Nephron progenitor cell (in vitro differentiated cells): ENCODE measurements around the gene EPM2A.
"Not testable (repeated sequence)": the region's sequence is repeated elsewhere in the genome, so short reads cannot be mapped to it uniquely, and the experiment has no call there.

Experiments
- DNase-seq: peaks from one replicate; pipeline ENCODE4 v3.0.0; 2021
- H3K27ac Mint-ChIP-seq: 2 replicates; pipeline ENCODE4 v1.8.0; 2021; ENCODE audit warnings: mild to moderate bottlenecking, moderate library complexity, mixed read lengths
- H3K27me3 Mint-ChIP-seq: 2 replicates; pipeline ENCODE4 v1.8.0; 2021; ENCODE audit warnings: mild to moderate bottlenecking, low read depth, mixed read lengths; ENCODE audit not compliant: poor library complexity
- H3K36me3 Mint-ChIP-seq: 2 replicates; pipeline ENCODE4 v1.8.0; 2021; ENCODE audit warnings: low read depth, mixed read lengths
- H3K4me1 Mint-ChIP-seq: 2 replicates; pipeline ENCODE4 v1.8.0; 2021; ENCODE audit warnings: mixed read lengths
- H3K4me3 Mint-ChIP-seq: 2 replicates; pipeline ENCODE4 v1.8.0; 2021; ENCODE audit warnings: mild to moderate bottlenecking, moderate library complexity, mixed read lengths
- H3K9me3 Mint-ChIP-seq: 2 replicates; pipeline ENCODE4 v1.8.0; 2021; ENCODE audit warnings: mild to moderate bottlenecking, moderate library complexity, mixed read lengths
- CTCF ChIP-seq: fragments of 200-600 bp; sonication (generic); IDR thresholded peaks from 2 replicates; pipeline ENCODE4 v1.5.0; 2021; ENCODE audit warnings: antibody characterized with exemption

The EPM2A gene

DNA sequence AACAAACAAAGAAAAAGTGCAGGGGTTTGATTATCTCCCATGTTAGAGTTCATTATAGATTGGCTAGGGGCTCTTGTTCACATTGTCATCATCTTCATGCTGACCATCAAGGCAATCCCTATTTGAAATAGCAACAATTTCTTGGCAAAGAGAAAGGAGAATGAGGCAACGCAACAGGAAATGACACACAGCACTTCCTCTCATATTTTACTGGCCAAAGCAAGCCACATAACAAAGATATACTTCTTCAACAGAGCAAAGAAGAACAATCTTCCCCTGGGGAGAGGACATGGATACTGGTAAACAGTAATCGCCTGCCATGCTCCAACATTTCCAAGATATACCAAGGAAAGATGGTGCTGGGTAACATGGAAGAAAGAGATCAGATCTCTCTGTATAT is 29.8 kb downstream of the EPM2A start:
- no peak overlapping the region for H3K4me3 Mint-ChIP-seq
- H3K9me3 Mint-ChIP-seq: peaks cover 23% of the 10 kb centered on the region
- H3K36me3 Mint-ChIP-seq: peaks cover 29% of the 10 kb centered on the region
- H3K4me1 Mint-ChIP-seq: no peaks in the 10 kb centered on the region
- H3K27ac Mint-ChIP-seq: no peak overlapping the region
- DNase-seq: no peak
- no peak for TF ChIP-seq CTCF
- peaks cover 9% of the 10 kb centered on the region for H3K27me3 Mint-ChIP-seq

GRCh38 chr6:145704143-145704781 is 31.1 kb downstream of the EPM2A start:
- H3K36me3 Mint-ChIP-seq: peaks cover 23% of the 10 kb centered on the region
- no peaks in the 10 kb centered on the region for H3K4me1 Mint-ChIP-seq
- H3K27ac Mint-ChIP-seq: no peak overlapping the region
- peak; percentile 60 for TF ChIP-seq CTCF
- peaks cover 9% of the 10 kb centered on the region for H3K27me3 Mint-ChIP-seq
- H3K4me3 Mint-ChIP-seq: no peak overlapping the region
- DNase-seq: no peak
- peaks cover 18% of the 10 kb centered on the region for H3K9me3 Mint-ChIP-seq

GRCh38 chr6:145699462-145699861 is 35.9 kb downstream of the EPM2A start:
- peaks cover 21% of the 10 kb centered on the region for H3K36me3 Mint-ChIP-seq
- peaks cover 22% of the 10 kb centered on the region for H3K9me3 Mint-ChIP-seq
- H3K27ac Mint-ChIP-seq: no peak overlapping the region
- H3K27me3 Mint-ChIP-seq: no peaks in the 10 kb centered on the region
- DNase-seq: no peak
- no peak overlapping the region for H3K4me3 Mint-ChIP-seq
- H3K4me1 Mint-ChIP-seq: no peaks in the 10 kb centered on the region
- no peak for TF ChIP-seq CTCF

- peaks cover 29% of the 10 kb centered on the region for H3K9me3 Mint-ChIP-seq
- H3K27ac Mint-ChIP-seq, H3K4me1 Mint-ChIP-seq, H3K27me3 Mint-ChIP-seq, DNase-seq, H3K4me3 Mint-ChIP-seq: not testable (repeated sequence)
- H3K36me3 Mint-ChIP-seq: peaks cover 30% of the 10 kb centered on the region
Observed at GRCh38 chr6:145697401-145697800, 37.9 kb downstream of the EPM2A start.

- H3K27me3 Mint-ChIP-seq: no peaks in the 10 kb centered on the region
- peaks cover 56% of the 10 kb centered on the region for H3K9me3 Mint-ChIP-seq
- H3K27ac Mint-ChIP-seq: no peak overlapping the region
- TF ChIP-seq CTCF: no peak
- H3K4me3 Mint-ChIP-seq: no peak overlapping the region
- no peak for DNase-seq
- peaks cover 4% of the 10 kb centered on the region for H3K4me1 Mint-ChIP-seq
- peaks cover 49% of the 10 kb centered on the region for H3K36me3 Mint-ChIP-seq
Observed at GRCh38 chr6:145694083-145694737, 41.1 kb downstream of the EPM2A start.

DNA sequence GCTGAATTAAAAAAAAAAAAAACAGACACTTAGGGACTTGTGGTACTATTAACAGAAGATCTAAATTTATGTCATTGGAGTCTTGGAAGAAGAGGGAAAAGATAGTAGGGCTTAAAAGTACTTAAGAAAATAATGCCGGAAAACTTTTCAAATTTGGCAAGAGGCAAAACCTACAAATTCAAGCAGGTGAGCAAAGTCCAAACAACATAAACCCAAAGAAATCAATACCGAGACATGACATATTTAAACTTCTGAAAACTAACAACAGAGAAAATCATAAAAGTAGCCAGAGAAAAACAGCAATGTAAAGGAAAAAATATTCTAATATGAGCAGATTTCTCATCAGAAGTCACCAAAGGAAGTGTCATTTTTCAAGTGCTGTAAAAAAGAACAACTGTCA is 44.4 kb downstream of the EPM2A start:
- Mint-ChIP-seq H3K36me3 (peaks cover 30% of the 10 kb centered on the region), H3K27me3 (no peaks in the 10 kb centered on the region), H3K27ac (no peak overlapping the region), H3K9me3 (peaks cover 36% of the 10 kb centered on the region), H3K4me3 (no peak overlapping the region), H3K4me1 (peaks cover 15% of the 10 kb centered on the region)
- DNase-seq: no peak
- no peak for TF ChIP-seq CTCF
